ENCODE measurements around the gene TPMT. TPM values are rescaled to one million over a fixed set of nuclear protein-coding genes. Genes with fewer than 3 reads are reported as not detected.
"Not testable (repeated sequence)": the region's sequence is repeated elsewhere in the genome, so short reads cannot be mapped to it uniquely, and the experiment has no call there.

Gene TPMT
- total and polyA plus RNA-seq, 2 donors, result 12.8 to 20.6 TPM

GRCh38 chr6:18183766-18184165 lies 28.9 kb upstream of the TPMT start:
- WGBS, result 94% methylated on average over 4 of the region's 4 CpGs
- H3K9me3 ChIP-seq (ENCODE audit: control insufficient read depth in 2 of 2, insufficient read depth in 1 of 2, low read length in 1 of 2), result no peaks in the 10 kb centered on the region
- no peak for DNase-seq (ENCODE audit: low read depth in 6 of 9, low spot score in 9 of 9)

GRCh38 chr6:18182568-18182967 lies 27.7 kb upstream of the TPMT start:
- no peak overlapping the region for H3K27ac ChIP-seq (ENCODE audit: low read depth in 1 of 2, low read length in 1 of 2)

More at GRCh38 chr6:18183766-18184165, 28.9 kb upstream of the TPMT start:
- no peaks in the 10 kb centered on the region for H3K27me3 ChIP-seq (ENCODE audit: control insufficient read depth in 2 of 2, insufficient read depth in 1 of 2, low read length in 1 of 2)
- H3K4me3 ChIP-seq (ENCODE audit: low read length in 2 of 2), result no peak overlapping the region
- no peak overlapping the region for H3K27ac ChIP-seq (ENCODE audit: low read depth in 1 of 2, low read length in 1 of 2)
- H3K4me1 ChIP-seq (ENCODE audit: control insufficient read depth in 2 of 2, insufficient read depth in 2 of 2, low read length in 2 of 2), result no peaks in the 10 kb centered on the region
- peaks cover 4 to 10% of the 10 kb centered on the region in 2 donors for H3K36me3 ChIP-seq (ENCODE audit: control insufficient read depth in 2 of 2, insufficient read depth in 2 of 2, low read length in 1 of 2)

GRCh38 chr6:18179770-18180356 lies 25.0 kb upstream of the TPMT start:
- DNase-seq (ENCODE audit: low read depth in 6 of 9, low spot score in 9 of 9), result no peak

More at GRCh38 chr6:18182568-18182967, 27.7 kb upstream of the TPMT start:
- Histone ChIP-seq H3K27me3 (ENCODE audit: control insufficient read depth in 2 of 2, insufficient read depth in 1 of 2, low read length in 1 of 2) (no peaks in the 10 kb centered on the region), H3K4me1 (ENCODE audit: control insufficient read depth in 2 of 2, insufficient read depth in 2 of 2, low read length in 2 of 2) (no peaks in the 10 kb centered on the region), H3K9me3 (ENCODE audit: control insufficient read depth in 2 of 2, insufficient read depth in 1 of 2, low read length in 1 of 2) (no peaks in the 10 kb centered on the region), H3K4me3 (ENCODE audit: low read length in 2 of 2) (no peak overlapping the region), H3K36me3 (ENCODE audit: control insufficient read depth in 2 of 2, insufficient read depth in 2 of 2, low read length in 1 of 2) (peaks cover 4 to 7% of the 10 kb centered on the region in 2 donors)
- 99% methylated on average over 4 of the region's 4 CpGs for whole genome bisulfite sequencing
- DNase-seq (ENCODE audit: low read depth in 6 of 9, low spot score in 9 of 9), result no peak

GRCh38 chr6:18178960-18179615 lies 24.2 kb upstream of the TPMT start:
- peaks cover 0 to 3% of the 10 kb centered on the region in 2 donors for H3K36me3 ChIP-seq (ENCODE audit: control insufficient read depth in 2 of 2, insufficient read depth in 2 of 2, low read length in 1 of 2)
- H3K4me3 ChIP-seq (ENCODE audit: low read length in 2 of 2), result no peak overlapping the region
- H3K9me3 ChIP-seq (ENCODE audit: control insufficient read depth in 2 of 2, insufficient read depth in 1 of 2, low read length in 1 of 2), result no peaks in the 10 kb centered on the region
- no peaks in the 10 kb centered on the region for H3K27me3 ChIP-seq (ENCODE audit: control insufficient read depth in 2 of 2, insufficient read depth in 1 of 2, low read length in 1 of 2)
- DNase-seq (ENCODE audit: low read depth in 6 of 9, low spot score in 9 of 9), result no peak
- no peaks in the 10 kb centered on the region for H3K4me1 ChIP-seq (ENCODE audit: control insufficient read depth in 2 of 2, insufficient read depth in 2 of 2, low read length in 2 of 2)
- no peak overlapping the region for H3K27ac ChIP-seq (ENCODE audit: low read depth in 1 of 2, low read length in 1 of 2)
- 87% methylated on average over 3 of the region's 3 CpGs for WGBS

More at GRCh38 chr6:18179770-18180356, 25.0 kb upstream of the TPMT start:
- Histone ChIP-seq H3K36me3 (ENCODE audit: control insufficient read depth in 2 of 2, insufficient read depth in 2 of 2, low read length in 1 of 2) (peaks cover 0 to 3% of the 10 kb centered on the region in 2 donors), H3K9me3 (ENCODE audit: control insufficient read depth in 2 of 2, insufficient read depth in 1 of 2, low read length in 1 of 2) (no peaks in the 10 kb centered on the region), H3K27me3 (ENCODE audit: control insufficient read depth in 2 of 2, insufficient read depth in 1 of 2, low read length in 1 of 2) (no peaks in the 10 kb centered on the region), H3K27ac (ENCODE audit: low read depth in 1 of 2, low read length in 1 of 2) (no peak overlapping the region), H3K4me3 (ENCODE audit: low read length in 2 of 2) (no peak overlapping the region), H3K4me1 (ENCODE audit: control insufficient read depth in 2 of 2, insufficient read depth in 2 of 2, low read length in 2 of 2) (no peaks in the 10 kb centered on the region)
- 93% methylated on average over 5 of the region's 5 CpGs for WGBS

- no peak for DNase-seq (ENCODE audit: low read depth in 6 of 9, low spot score in 9 of 9)
- H3K27ac ChIP-seq (ENCODE audit: low read depth in 1 of 2, low read length in 1 of 2), result no peak overlapping the region
- peaks cover 2 to 3% of the 10 kb centered on the region in 2 donors for H3K36me3 ChIP-seq (ENCODE audit: control insufficient read depth in 2 of 2, insufficient read depth in 2 of 2, low read length in 1 of 2)
- no peaks in the 10 kb centered on the region for H3K27me3 ChIP-seq (ENCODE audit: control insufficient read depth in 2 of 2, insufficient read depth in 1 of 2, low read length in 1 of 2)
- no peaks in the 10 kb centered on the region for H3K4me1 ChIP-seq (ENCODE audit: control insufficient read depth in 2 of 2, insufficient read depth in 2 of 2, low read length in 2 of 2)
- H3K9me3 ChIP-seq (ENCODE audit: control insufficient read depth in 2 of 2, insufficient read depth in 1 of 2, low read length in 1 of 2), result no peaks in the 10 kb centered on the region
- no peak overlapping the region for H3K4me3 ChIP-seq (ENCODE audit: low read length in 2 of 2)
- 97% methylated on average over 4 of the region's 4 CpGs for WGBS
These were observed 22.5 kb upstream of the TPMT start for GRCh38 chr6:18177286-18177965.

- not testable (repeated sequence) for H3K27ac ChIP-seq (ENCODE audit: low read depth in 1 of 2, low read length in 1 of 2); H3K4me3 ChIP-seq (ENCODE audit: low read length in 2 of 2); H3K4me1 ChIP-seq (ENCODE audit: control insufficient read depth in 2 of 2, insufficient read depth in 2 of 2, low read length in 2 of 2); H3K27me3 ChIP-seq (ENCODE audit: control insufficient read depth in 2 of 2, insufficient read depth in 1 of 2, low read length in 1 of 2); H3K9me3 ChIP-seq (ENCODE audit: control insufficient read depth in 2 of 2, insufficient read depth in 1 of 2, low read length in 1 of 2); DNase-seq (ENCODE audit: low read depth in 6 of 9, low spot score in 9 of 9); H3K36me3 ChIP-seq (ENCODE audit: control insufficient read depth in 2 of 2, insufficient read depth in 2 of 2, low read length in 1 of 2)
- 73% methylated on average over 4 of the region's 4 CpGs for WGBS
These were observed 21.3 kb upstream of the TPMT start for GRCh38 chr6:18176198-18176597.

- H3K36me3 ChIP-seq (ENCODE audit: control insufficient read depth in 2 of 2, insufficient read depth in 2 of 2, low read length in 1 of 2), result peaks cover 11 to 29% of the 10 kb centered on the region in 2 donors
- no peaks in the 10 kb centered on the region for H3K27me3 ChIP-seq (ENCODE audit: control insufficient read depth in 2 of 2, insufficient read depth in 1 of 2, low read length in 1 of 2)
- no peak overlapping the region for H3K27ac ChIP-seq (ENCODE audit: low read depth in 1 of 2, low read length in 1 of 2)
- no peaks in the 10 kb centered on the region for H3K9me3 ChIP-seq (ENCODE audit: control insufficient read depth in 2 of 2, insufficient read depth in 1 of 2, low read length in 1 of 2)
- no peak for DNase-seq (ENCODE audit: low read depth in 6 of 9, low spot score in 9 of 9)
- 96% methylated on average over 7 of the region's 7 CpGs for WGBS
- H3K4me3 ChIP-seq (ENCODE audit: low read length in 2 of 2), result no peak overlapping the region
- no peaks in the 10 kb centered on the region for H3K4me1 ChIP-seq (ENCODE audit: control insufficient read depth in 2 of 2, insufficient read depth in 2 of 2, low read length in 2 of 2)
These were observed 17.0 kb upstream of the TPMT start for GRCh38 chr6:18171871-18172270.

GRCh38 chr6:18168264-18168663 lies 13.4 kb upstream of the TPMT start:
- H3K9me3 ChIP-seq (ENCODE audit: control insufficient read depth in 2 of 2, insufficient read depth in 1 of 2, low read length in 1 of 2), result no peaks in the 10 kb centered on the region
- no peaks in the 10 kb centered on the region for H3K27me3 ChIP-seq (ENCODE audit: control insufficient read depth in 2 of 2, insufficient read depth in 1 of 2, low read length in 1 of 2)
- no peaks in the 10 kb centered on the region for H3K4me1 ChIP-seq (ENCODE audit: control insufficient read depth in 2 of 2, insufficient read depth in 2 of 2, low read length in 2 of 2)
- no peak overlapping the region for H3K27ac ChIP-seq (ENCODE audit: low read depth in 1 of 2, low read length in 1 of 2)
- H3K4me3 ChIP-seq (ENCODE audit: low read length in 2 of 2), result no peak overlapping the region
- no peak for DNase-seq (ENCODE audit: low read depth in 6 of 9, low spot score in 9 of 9)
- H3K36me3 ChIP-seq (ENCODE audit: control insufficient read depth in 2 of 2, insufficient read depth in 2 of 2, low read length in 1 of 2), result peaks cover 20 to 47% of the 10 kb centered on the region in 2 donors
- WGBS, result 98% methylated on average over 3 of the region's 3 CpGs

GRCh38 chr6:18166312-18167036 lies 11.6 kb upstream of the TPMT start:
- Histone ChIP-seq H3K27ac (ENCODE audit: low read depth in 1 of 2, low read length in 1 of 2) (no peak overlapping the region), H3K9me3 (ENCODE audit: control insufficient read depth in 2 of 2, insufficient read depth in 1 of 2, low read length in 1 of 2) (no peaks in the 10 kb centered on the region), H3K4me3 (ENCODE audit: low read length in 2 of 2) (no peak overlapping the region), H3K4me1 (ENCODE audit: control insufficient read depth in 2 of 2, insufficient read depth in 2 of 2, low read length in 2 of 2) (no peaks in the 10 kb centered on the region), H3K36me3 (ENCODE audit: control insufficient read depth in 2 of 2, insufficient read depth in 2 of 2, low read length in 1 of 2) (peaks cover 26 to 51% of the 10 kb centered on the region in 2 donors), H3K27me3 (ENCODE audit: control insufficient read depth in 2 of 2, insufficient read depth in 1 of 2, low read length in 1 of 2) (no peaks in the 10 kb centered on the region)
- no peak for DNase-seq (ENCODE audit: low read depth in 6 of 9, low spot score in 9 of 9)
- WGBS, result 94% methylated on average over 2 of the region's 2 CpGs

Data from thymus (tissue), 11 donors.